Lung microvascular endothelial cell (primary cell): ENCODE measurements around the gene ALAS1. TPM values are rescaled to one million over a fixed set of nuclear protein-coding genes. Genes with fewer than 3 reads are reported as not detected.
A peak's percentile ranks its signal among the peaks of the same experiment; 100 is the strongest.
"Not testable (repeated sequence)": the region's sequence is repeated elsewhere in the genome, so short reads cannot be mapped to it uniquely, and the experiment has no call there.

Source experiments
- DNase-seq, 2 donors: peaks; one replicate each; pipeline versions ENCODE4 v3.0.0 to v3.0.0-alpha.2; 2010; ENCODE audit warnings: low read depth in 2 of 2
- total RNA-seq: library from RNA; depleted of rRNA; stranded (reverse); fragments of >200 nt; gene quantifications from 2 replicates; pipeline ENCODE4 v1.2.1, GENCODE V29; 2014

Gene ALAS1
- 28.4 and 35.5 TPM in 2 replicates for total RNA-seq

DNA sequence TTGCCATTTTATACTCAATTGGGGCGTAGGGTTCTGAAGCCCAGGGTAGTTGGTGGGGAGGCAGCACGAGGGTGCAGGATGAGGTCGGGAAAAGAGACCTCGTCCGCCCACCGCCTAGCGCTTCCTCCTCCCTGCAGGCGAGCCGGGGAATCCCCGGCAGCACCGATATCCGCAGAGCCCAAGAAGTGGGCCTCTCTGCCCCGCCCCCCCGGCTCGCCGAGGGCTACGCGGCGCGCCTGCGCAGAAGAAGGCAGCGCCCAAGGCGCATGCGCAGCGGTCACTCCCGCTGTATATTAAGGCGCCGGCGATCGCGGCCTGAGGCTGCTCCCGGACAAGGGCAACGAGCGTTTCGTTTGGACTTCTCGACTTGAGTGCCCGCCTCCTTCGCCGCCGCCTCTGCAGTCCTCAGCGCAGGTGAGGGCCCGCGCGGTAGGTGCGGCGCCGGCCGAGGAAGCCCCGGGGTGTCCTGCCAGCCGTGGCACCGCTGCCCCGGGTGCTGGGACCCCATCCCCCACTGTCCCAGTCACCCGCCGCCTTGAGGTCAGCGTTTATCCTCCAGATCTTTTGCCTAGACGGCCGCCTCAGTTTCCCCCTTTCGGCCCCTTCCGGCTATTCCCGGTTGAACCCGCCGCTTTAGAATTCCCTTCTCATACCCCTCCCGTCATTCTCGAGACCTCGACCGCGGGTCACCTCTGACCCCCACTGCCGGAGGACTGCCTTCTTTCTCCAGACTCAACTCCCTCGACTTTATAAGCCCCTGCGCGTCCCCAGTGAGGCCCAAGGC is at the start of gene ALAS1:
Gene ALAS1 (plus strand): TSS at position 319 of the 784 bp plus-strand sequence. CDS start 1,082 bp downstream, outside the sequence.
- DNase-seq: peak; percentile 89 to 91

DNA sequence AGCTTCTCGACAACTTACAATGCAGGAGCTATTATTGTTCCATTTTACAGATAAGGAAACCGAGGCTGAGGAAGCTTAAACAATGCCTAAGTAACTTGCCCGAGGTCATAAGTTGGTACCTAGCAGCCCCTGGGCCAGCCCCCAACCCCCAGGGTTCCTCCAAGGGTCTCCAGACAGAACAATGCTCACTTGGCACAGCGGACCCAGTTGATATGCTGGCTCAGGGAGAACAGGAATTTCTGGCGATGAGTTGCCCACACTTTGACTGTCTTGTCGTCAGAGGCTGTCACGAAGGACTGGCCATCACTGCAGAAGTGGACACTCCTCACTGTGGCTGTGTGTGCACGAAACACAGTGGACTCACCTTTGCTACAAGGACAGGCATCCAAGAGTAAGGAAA is 48.9 kb upstream of the ALAS1 start:
- no peak for DNase-seq

DNA sequence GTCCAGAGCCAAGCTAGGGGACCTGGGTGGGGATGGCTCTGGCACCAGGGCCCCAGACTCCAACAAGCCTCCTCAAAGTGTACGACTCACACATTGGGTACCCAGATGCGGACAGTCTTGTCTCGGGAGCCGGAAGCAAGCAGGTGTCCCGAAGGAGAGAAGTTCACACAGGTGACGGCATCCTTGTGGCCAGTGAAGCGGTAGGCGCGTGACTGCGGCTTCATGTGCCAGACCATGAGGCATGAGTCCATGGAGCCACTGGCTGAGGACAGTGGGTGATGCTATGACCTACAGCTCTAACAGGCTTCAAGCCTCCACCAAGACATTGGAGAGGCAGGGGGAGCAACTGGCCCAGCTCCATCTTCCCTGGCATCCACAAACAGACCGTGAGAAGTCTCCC is 48.2 kb upstream of the ALAS1 start:
- no peak for DNase-seq

DNA sequence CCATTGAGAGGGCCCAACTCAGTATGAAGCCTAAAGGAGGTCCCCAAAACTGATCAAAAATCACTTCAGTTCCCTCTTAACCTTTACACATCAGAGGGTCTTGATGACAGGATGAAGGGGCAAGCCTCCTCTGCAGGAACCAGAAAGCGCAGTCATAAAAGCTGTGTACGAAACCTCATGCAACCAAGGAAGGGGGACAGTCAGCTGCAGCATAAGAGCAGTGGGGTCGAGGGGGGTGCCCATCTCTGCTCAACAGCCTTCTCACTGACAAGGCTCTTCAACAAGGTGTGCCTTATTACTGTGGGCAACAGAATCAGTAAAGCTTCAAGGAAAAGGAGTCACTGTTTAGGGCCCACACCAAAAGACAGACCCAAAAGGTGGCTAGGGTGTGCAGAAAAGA is 47.6 kb upstream of the ALAS1 start:
- no peak for DNase-seq

DNA sequence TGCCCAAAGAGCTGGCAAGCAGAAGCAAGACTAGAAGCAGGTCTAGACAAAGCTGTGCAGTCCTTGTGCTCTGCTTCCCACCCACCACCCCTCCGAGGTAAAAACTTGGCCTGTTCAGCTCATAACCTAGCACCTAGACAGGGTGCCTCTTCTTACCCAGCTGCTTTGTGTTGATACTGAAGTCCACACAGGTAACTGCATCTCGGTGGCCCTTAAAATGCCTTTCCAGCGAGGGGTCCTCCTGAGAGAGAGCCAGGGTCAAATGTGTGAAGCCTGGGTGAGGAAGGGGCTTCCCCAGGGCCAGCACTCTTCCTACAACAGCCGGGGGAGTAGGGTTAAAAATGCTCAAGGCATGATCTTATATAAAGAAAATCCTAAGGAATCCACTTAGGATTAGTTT is 47.1 kb upstream of the ALAS1 start:
- DNase-seq: no peak

DNA sequence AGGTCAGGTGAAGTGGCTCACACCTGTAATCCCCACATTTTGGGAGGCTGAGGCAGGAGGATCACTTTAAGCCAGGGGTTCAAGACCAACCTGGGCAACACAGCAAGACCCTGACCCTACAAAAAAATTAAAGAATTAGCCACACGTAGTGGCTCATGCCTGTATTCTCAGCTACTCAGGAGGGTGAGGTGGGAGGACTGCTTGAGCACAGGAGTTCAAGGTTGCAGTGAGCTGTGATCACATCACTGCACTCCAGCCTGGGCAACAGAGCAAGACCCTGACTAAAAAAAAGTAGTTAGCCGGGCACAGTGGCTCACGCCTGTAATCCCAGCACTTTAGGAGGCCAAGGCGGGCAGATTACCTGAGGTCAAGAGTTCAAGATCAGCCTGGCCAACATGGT is 46.0 kb upstream of the ALAS1 start:
- not testable (repeated sequence) for DNase-seq

DNA sequence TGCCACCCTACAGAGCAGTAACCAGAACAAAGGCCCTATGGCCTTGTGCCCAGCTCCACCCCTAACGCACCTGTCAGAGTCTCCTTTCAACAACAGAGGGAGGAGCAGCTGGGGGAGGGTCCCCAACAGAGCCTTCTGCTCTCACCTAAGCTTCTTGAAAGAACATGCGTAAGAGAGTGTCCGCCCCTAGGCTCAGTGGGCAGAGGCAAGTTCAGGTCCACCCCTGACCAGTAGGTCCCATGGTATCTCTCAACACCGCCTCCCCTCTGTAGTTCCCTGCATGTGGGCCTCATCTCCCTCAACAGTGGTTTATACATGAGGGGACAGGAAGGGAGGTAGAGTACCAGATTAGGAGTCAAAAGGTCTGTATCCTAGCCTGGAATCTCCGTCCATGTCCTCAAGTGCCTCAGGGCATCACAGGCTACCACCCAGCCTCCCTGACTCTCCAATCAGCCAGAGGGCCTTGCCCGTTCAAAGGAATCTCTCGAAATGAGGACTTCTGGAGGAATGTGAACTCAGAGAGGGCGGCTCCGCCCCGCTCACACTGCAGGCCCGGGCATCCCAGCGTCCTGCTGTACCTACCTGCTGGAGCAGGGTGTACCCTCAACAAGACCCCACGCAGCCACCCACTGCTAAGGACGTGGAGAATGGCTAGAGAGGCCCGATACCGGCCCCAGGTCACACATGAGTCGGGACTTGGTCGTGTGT is 44.4 kb upstream of the ALAS1 start:
- no peak for DNase-seq

DNA sequence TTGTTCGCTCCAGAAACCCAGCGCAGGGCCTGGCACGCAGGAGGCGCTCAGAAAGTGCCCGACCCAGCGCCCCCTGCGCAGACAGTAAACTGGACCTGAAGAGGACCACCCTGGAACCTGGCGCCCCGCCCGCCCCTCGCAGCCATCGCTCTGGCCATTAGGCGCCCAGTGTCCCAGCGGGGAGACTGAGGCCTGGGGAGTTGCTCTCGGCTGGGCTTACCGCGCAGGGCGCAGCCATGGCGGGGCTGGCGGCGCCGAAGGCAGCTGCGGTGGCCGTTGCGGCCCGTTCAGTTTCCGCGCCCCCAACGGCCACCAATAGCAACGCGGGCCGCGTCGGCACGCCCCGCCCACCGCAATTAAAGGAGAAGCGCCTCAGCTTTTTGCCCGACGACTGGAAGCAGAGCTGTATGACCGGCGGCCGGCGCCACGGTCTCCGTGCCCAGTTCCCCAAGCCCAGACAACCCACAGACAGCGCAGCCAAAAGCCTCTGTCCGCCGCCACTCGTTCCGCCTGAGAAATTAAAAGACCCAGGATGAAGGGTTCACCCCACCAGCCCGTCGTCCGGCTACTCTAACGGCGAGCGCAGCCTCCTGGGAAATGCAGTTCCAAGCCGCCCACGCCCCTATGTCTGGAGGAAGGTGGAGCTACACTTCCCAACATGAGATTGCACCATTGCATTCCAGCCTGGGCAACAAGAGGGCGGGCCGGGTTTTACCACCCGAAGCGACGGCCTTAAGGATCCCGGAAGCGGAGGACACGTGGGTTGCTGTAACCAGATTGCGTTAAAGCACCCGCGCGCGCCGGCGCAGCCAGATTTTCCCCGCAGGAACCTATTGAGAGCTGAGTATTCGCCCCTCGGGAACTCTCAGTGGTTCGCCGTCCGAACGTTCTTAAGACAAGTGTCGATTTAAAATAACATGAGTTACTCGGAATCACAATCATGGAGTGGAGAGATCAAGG is 43.5 kb upstream of the ALAS1 start, which contains the start of gene POC1A:
Gene POC1A (minus strand): TSS at position 289 of the 960 bp plus-strand sequence. CDS start 51 bp downstream, at position 238.
- peak; percentile 96 to 99 for DNase-seq

DNA sequence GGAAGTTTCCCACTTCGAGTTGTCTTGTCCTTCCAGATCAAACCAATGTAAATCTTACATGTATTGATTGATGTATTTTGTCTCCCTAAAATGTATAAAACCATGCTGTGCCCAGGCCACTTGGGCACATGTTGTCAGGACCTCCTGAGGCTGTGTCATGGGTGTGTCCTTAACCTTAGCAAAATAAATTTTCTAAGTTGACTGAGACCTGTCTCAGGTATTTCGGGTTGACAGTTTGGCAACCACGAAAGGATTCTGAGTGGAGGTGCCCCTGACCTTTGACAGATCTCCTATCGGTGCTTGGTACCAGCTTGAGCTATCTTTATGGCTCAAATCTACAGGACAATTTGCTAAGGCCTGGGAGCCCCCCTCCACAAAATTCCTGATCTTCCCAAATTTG is 42.0 kb upstream of the ALAS1 start:
- no peak for DNase-seq

DNA sequence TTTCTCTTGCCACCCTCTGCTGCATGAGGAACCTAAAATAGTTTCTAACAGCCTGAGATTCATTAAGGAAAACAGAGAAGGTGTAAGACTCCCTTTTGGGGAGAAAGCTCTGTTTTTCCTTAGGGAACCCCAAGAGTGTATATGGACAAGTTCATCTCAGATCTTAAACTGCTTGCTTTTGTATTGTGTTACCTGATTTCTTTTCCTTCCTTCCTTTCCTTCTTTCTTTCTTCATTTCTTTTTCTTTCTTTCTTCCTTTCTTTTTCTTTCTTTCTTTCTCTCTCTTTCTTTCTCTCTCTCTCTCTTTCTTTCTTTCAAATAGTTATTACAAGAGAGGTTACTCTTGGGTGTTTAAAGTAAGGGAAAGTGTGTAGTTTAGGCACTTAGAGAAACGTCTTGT is 38.5 kb upstream of the ALAS1 start:
- no peak for DNase-seq

DNA sequence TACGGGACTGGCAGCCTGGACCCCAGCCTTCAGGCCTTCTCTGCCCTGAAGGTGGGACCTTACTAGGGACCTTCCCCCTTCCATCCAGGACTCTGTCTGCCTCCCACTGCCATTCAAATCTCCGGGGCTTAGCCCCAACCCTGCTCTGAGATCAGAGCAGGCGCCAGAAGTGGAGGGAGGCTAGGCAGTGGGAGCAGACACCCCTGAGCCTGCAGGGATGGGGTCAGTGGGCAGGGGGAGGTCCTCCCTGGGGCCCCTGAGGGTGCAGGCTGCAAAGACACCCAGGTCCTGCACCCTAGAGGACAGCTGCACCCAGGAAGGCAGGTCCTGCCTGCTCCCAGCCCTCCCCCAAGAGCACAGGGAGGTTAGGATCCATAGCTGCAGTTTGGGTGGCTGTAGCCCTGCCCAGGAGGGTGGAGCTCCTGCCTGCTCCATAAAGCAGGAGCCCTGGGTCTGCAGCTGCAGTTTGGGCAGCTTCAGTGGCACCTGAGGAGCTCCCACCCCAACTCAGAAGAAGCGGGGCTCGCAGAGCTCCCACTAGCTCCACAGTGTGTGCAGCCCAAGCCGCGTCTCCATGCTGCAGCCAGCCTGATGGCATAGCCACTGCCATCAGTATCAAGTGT is 35.6 kb upstream of the ALAS1 start:
- DNase-seq: no peak

DNA sequence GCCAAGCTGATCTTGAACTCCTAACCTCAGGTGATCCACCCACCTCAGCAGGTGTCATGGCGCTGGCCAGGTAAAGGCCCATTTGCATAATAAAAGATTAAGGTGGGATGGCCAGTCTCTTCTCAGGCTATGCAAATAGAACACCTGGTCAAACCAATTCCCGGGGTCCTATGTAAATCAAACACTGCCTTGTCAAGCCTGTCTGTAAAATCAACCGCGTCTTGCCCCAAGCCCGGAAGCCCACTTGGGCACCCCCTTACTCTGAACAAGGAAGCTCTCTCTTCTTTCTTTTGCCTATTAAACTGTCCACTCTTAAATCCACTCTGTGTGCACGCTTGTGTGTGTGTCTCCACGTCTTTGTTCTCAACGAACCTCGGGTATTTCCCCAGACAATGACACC is 30.7 kb upstream of the ALAS1 start:
- DNase-seq: no peak

DNA sequence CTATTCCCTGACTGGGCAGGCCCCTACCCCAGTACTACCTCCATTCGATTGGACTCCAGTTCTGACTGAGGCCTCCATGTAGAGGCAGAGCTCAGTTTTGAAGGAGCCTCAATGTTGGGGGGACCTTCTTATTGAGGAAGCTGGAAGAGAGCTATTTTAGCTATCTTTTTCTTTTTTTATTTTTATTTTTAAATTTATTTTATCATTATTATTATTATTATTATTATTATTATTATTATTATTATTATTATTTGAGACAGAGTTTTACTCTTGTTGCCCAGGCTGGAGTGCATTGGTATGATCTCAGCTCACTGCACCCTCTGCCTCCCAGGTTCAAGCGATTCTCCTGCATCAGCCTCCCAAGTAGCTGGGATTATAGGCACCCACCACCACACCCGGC is 27.7 kb upstream of the ALAS1 start:
- DNase-seq: not testable (repeated sequence)

DNA sequence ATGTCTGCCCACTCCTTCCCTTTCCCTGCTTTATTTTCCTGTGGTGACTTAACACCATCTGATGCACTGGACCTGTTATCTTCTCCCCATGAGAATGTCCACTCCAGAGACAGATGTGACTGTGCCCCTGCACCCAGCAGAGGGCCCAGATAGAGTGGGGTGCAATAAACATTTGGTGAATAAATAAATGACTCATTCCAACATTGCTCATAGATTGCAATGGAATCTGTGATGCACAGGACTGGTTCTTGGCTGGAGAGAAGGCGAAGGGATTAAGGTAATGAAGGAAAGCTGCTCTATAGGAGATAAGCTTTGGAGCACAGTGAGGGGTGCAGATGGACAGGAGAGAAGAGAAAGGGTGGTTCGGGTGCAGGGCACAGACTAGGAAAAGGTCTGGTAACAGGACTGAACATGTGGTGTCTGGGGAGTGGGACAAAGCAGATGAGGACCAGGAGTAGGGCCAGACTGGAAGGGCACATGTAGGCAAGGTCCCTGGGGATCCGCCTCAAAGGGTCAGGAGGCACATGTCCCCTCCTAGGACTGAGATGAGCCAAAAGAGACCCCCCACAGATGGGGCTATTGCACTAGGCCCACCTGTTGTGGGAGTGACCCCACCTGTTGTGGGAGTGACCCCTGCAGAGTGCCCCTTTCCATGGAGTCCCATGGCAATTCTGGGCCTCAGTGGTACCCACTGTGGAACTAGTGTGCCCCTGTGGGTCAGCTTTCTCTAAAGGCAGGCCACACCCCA is 26.3 kb upstream of the ALAS1 start:
- peak in 1 of 2 donors; percentile 32 for DNase-seq

DNA sequence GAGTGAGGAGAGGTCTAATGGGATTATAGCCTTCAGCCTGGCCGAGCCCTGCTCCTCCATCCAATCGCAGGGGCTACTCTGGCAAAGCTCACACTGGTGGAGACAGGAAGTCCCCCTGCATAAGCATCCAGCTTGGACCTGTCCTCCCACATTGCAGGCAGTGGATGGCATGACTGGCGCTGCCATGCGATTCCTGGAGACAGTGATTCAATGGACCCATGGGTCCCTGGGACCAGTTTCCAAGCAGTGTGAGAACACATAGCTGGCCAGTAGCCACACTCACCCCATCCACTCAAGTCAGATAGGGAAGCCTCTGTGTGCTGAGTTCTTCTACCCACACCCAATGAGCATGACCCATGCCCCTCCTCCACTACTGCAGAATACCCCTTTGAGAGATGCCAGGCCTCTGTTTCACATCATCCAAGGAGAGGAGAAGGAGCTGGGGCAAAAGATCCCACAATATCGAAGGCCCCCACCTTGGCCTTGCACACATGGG is 25.6 kb upstream of the ALAS1 start:
- DNase-seq: no peak

DNA sequence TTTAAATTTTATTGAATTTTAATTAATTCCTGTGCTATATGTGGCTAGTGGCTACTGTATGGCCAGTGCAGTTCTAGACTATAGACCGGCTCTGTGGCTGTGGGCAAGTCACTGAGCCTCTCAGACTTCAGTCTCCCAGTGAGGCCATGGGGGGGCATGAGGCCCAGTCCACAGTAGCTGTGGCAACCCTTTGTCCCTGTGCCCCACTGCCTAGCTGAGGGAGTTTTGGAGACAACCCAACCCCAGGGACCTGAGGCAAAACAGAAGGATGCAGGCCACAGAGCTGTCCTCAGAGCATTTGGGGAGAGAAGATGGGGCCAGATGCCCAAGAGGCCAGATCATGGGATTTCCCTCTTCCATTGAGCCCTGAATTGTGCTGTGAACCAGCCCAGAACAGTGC is 24.9 kb upstream of the ALAS1 start:
- DNase-seq: no peak

DNA sequence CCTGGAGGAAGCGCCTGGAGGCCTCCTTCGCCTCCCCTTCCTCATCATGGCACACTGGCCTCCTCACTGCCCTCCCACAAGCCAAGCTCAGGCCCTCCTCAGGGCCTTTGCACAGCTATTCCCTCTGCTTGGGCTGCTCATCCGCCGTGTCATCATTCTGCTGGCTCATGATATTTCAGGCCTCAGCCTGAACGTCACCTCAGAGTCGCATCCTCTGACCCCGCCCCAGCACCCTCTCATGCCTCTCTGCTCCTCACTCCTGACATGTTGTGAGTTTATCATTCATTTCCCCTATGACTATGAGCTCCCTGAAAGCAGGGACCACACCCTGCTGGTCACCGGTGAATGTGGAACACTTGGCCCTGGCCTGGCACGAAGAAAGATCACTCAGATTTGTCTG is 23.1 kb upstream of the ALAS1 start:
- DNase-seq: no peak

DNA sequence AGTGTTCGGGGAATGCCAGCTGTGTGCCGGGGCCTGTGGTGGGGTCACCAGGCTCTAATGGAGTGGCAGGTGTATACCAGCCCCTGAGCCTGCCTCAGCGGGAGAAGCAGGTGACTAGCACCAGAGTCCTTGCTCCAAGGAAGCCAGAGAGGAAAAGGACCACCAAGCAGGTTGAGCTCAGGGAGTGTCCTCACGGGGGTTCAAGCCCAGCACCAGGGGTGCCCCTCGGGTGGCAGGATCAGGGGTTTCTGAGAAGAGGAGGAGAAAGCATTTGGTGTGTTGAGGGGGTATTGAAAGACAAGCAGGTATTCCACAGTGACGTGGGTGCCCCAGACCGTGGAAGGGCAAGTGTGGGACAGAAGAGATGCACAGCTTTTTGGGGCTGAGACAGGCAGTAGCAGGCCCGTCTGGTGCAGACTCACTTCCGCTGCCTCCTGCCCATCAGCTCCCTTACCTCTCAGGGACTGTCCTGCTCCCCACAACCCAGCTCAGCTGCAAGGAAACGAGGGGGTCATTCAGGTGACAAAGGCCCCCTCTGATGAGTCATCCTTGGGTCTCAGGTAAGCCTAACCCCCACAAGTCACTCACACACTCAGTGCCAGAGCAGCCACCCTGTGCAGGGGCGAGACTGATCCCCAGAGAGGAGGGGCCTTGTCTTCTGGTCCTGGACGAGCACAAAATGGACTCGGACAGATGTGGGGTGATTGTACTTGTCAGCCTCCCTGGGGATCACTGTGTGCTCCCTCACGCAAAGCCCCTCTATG is 22.4 kb upstream of the ALAS1 start:
- no peak for DNase-seq

DNA sequence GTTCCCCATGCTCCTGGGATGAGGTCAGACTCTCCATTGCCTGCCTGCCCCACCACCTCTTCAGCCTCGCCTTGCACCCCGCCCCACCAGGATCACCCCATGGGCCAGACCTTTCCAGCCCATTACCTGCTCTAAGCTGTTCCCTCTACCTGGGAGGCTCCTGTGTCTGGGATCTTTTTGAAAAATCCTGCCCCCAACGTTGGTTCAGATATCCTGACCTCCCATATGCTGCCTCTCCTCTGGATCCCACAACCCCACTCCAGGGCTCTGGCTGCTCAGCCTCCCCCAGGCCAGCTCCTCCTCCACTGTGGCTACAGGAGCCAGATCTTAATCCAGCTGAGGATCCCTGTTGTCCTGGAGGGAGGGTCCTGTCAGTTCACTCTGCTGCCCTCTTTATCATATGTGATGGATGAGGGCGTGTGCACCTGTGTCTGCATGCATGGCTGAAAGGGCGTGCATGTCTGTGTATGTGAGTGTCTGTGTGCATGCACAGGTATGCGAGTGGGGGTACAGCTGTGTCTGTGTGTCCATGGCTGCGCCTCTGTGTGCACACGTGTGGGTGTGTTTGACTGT is 21.7 kb upstream of the ALAS1 start:
- no peak for DNase-seq
